ENCODE results near the gene URAD.
"Not testable (repeated sequence)": the region's sequence is repeated elsewhere in the genome, so short reads cannot be mapped to it uniquely, and the experiment has no call there.

GRCh38 chr13:27964206-27964605 is 24.3 kb downstream of the URAD start:
- TF ChIP-seq CTCF, EP300 (IDR thresholded peaks at IDR 0.05): not testable (repeated sequence)
